HepG2 (cell line): ENCODE results near the gene POP7. TPM values are rescaled to one million over a fixed set of nuclear protein-coding genes. Genes with fewer than 3 reads are reported as not detected.
A peak's percentile ranks its signal among the peaks of the same experiment; 100 is the strongest.

Experiments
- GFI1 ChIP-seq: sonication (generic); formaldehyde crosslinking; IDR thresholded peaks from 2 replicates; pipeline ENCODE4 v1.5.0; 2020; ENCODE audit warnings: missing genetic modification reagents, mild to moderate bottlenecking, borderline replicate concordance
- IRF2 ChIP-seq: IDR thresholded peaks from 2 replicates; pipeline ENCODE4 v1.6.1; 2018; ENCODE audit warnings: missing genetic modification reagents, missing compliant biosample characterization
- PITX1 ChIP-seq: sonication (generic); formaldehyde crosslinking; IDR thresholded peaks from 2 replicates; pipeline ENCODE4 v1.5.1; 2020; ENCODE audit warnings: mild to moderate bottlenecking, missing genetic modification reagents
- REXO4 ChIP-seq: sonication (generic); formaldehyde crosslinking; IDR thresholded peaks from 2 replicates; pipeline ENCODE4 v1.8.0; 2022; ENCODE audit warnings: missing genetic modification reagents, mild to moderate bottlenecking, borderline replicate concordance
- ZIK1 ChIP-seq: sonication (generic); formaldehyde crosslinking; IDR thresholded peaks from 2 replicates; pipeline ENCODE4 v1.5.0; 2020; ENCODE audit warnings: mild to moderate bottlenecking, low read depth, missing genetic modification reagents, borderline replicate concordance
- ZNF678 ChIP-seq: sonication (generic); formaldehyde crosslinking; IDR thresholded peaks from 2 replicates; pipeline ENCODE4 v1.4.0; 2020; ENCODE audit warnings: mild to moderate bottlenecking, missing genetic modification reagents
- ZNF724P ChIP-seq: sonication (generic); formaldehyde crosslinking; IDR thresholded peaks from 2 replicates; pipeline ENCODE4 v1.8.0; 2022; ENCODE audit warnings: missing genetic modification reagents, borderline replicate concordance
- ZNF777 ChIP-seq: sonication (generic); formaldehyde crosslinking; IDR thresholded peaks from 2 replicates; pipeline ENCODE4 v1.4.0; 2020; ENCODE audit warnings: missing genetic modification reagents
- polyA plus RNA-seq, 8 experiments: library from polyadenylated mRNA; depleted of rRNA in 3 of 8; stranded (reverse) in 7 of 8; unstranded in 1 of 8; fragments of >200 nt; fragmentation: Illumina TruSeq in 4 of 8; extraction: Trizol in 4 of 8; gene quantifications; 2 replicates each; pipeline versions ENCODE4 v1.2.1 to v1.2.3, GENCODE V29; 2011 to 2016; ENCODE audit warnings: low read depth in 4 of 8, missing spikeins in 1 of 8, mixed read lengths in 1 of 8; ENCODE audit not compliant: insufficient read depth in 1 of 8
- total RNA-seq, 5 experiments: library from RNA; depleted of rRNA; stranded (reverse); fragments of >200 nt; fragmentation: Illumina TruSeq; extraction: Trizol; gene quantifications; 2 replicates each; pipeline ENCODE4 v1.2.3, GENCODE V29; 2016; ENCODE audit warnings: low read depth in 1 of 5
- TF ChIP-seq, protein P1 (sequence below): sonication (generic); formaldehyde crosslinking; IDR thresholded peaks from 2 replicates; pipeline ENCODE4 v1.4.0; 2020; ENCODE audit warnings: missing genetic modification reagents, borderline replicate concordance
- TF ChIP-seq, protein P2 (sequence below), 2 experiments: IDR thresholded peaks; 2 replicates each; pipeline ENCODE4 v1.6.1; 2011 to 2012; ENCODE audit warnings: low read length in 2 of 2, borderline replicate concordance in 1 of 2, low read depth in 1 of 2, mild to moderate bottlenecking in 1 of 2, moderate library complexity in 1 of 2
- TF ChIP-seq, protein P3 (sequence below): sonication (generic); formaldehyde crosslinking; IDR thresholded peaks from 2 replicates; pipeline ENCODE4 v1.4.0; 2020; ENCODE audit warnings: mild to moderate bottlenecking, missing genetic modification reagents
- TF ChIP-seq, protein P4 (sequence below): sonication (generic); formaldehyde crosslinking; IDR thresholded peaks from 2 replicates; pipeline ENCODE4 v1.4.0; 2020; ENCODE audit warnings: missing genetic modification reagents
- TF ChIP-seq, protein P5 (sequence below): sonication (generic); formaldehyde crosslinking; IDR thresholded peaks from 2 replicates; pipeline ENCODE4 v1.8.0; 2022; ENCODE audit warnings: missing genetic modification reagents, mild to moderate bottlenecking, inconsistent platforms, borderline replicate concordance

Gene POP7
- total and polyA plus RNA-seq, 2 of the 13 experiments (the other 11 are each of a cell fraction or from before 2014, with no cell fraction given), result 63.9 to 91.1 TPM

DNA sequence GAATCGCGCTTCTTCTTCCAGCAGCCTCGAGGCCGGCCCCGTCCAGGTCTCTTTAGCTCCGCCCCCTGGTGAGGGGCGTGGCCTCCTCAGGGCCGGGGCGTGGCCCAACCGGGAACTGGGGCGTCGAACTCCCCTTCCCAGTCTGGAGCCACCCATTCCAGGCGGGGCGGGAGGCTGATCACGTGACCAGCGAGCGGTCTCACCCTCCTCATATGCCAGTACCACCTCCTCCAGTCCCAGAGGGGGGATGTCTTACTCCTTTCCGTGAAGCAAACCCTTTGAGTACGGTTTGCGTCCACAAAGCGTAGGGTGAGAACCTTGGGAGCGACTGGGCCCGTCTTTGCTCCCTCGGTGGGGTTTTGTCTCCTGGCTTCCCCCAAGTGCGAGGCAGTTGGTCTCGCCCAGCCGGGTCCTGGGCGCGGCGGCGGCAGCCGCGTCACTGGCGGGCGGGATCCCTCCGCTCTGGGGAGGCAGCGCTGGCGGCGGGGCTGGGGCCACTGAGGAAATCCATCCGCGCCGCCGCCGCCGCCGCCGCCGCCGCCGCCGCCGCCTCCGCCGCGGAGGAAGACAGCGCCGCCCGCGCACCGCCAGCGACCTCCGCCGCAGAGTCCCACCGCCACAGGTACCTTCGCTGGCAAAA lies 32.5 kb upstream of the POP7 start, which contains the start of gene GNB2 (continued):
- TF ChIP-seq, protein P1, sequence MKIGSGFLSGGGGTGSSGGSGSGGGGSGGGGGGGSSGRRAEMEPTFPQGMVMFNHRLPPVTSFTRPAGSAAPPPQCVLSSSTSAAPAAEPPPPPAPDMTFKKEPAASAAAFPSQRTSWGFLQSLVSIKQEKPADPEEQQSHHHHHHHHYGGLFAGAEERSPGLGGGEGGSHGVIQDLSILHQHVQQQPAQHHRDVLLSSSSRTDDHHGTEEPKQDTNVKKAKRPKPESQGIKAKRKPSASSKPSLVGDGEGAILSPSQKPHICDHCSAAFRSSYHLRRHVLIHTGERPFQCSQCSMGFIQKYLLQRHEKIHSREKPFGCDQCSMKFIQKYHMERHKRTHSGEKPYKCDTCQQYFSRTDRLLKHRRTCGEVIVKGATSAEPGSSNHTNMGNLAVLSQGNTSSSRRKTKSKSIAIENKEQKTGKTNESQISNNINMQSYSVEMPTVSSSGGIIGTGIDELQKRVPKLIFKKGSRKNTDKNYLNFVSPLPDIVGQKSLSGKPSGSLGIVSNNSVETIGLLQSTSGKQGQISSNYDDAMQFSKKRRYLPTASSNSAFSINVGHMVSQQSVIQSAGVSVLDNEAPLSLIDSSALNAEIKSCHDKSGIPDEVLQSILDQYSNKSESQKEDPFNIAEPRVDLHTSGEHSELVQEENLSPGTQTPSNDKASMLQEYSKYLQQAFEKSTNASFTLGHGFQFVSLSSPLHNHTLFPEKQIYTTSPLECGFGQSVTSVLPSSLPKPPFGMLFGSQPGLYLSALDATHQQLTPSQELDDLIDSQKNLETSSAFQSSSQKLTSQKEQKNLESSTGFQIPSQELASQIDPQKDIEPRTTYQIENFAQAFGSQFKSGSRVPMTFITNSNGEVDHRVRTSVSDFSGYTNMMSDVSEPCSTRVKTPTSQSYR (CRISPR knock-in tag), result no peak
- TF ChIP-seq PITX1 (CRISPR knock-in tag) (peak; percentile 31; the same call in 1 of the 2 replicates), ZNF678 (CRISPR knock-in tag) (no peak), ZNF724P (no peak), IRF2 (CRISPR knock-in tag) (peak; percentile 75; the same call in 1 of the 2 replicates), ZIK1 (CRISPR knock-in tag) (peak; percentile 70; the same call in 1 of the 2 replicates), REXO4 (no peak), ZNF777 (CRISPR knock-in tag) (no peak), GFI1 (CRISPR knock-in tag) (0 out of 2 replicates have a peak, but pooled peaks have one; percentile 43)
- TF ChIP-seq, protein P2, sequence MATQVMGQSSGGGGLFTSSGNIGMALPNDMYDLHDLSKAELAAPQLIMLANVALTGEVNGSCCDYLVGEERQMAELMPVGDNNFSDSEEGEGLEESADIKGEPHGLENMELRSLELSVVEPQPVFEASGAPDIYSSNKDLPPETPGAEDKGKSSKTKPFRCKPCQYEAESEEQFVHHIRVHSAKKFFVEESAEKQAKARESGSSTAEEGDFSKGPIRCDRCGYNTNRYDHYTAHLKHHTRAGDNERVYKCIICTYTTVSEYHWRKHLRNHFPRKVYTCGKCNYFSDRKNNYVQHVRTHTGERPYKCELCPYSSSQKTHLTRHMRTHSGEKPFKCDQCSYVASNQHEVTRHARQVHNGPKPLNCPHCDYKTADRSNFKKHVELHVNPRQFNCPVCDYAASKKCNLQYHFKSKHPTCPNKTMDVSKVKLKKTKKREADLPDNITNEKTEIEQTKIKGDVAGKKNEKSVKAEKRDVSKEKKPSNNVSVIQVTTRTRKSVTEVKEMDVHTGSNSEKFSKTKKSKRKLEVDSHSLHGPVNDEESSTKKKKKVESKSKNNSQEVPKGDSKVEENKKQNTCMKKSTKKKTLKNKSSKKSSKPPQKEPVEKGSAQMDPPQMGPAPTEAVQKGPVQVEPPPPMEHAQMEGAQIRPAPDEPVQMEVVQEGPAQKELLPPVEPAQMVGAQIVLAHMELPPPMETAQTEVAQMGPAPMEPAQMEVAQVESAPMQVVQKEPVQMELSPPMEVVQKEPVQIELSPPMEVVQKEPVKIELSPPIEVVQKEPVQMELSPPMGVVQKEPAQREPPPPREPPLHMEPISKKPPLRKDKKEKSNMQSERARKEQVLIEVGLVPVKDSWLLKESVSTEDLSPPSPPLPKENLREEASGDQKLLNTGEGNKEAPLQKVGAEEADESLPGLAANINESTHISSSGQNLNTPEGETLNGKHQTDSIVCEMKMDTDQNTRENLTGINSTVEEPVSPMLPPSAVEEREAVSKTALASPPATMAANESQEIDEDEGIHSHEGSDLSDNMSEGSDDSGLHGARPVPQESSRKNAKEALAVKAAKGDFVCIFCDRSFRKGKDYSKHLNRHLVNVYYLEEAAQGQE (IDR thresholded peaks at IDR 0.05; ENCODE audit: borderline replicate concordance in 1 of 2, low read depth in 1 of 2, low read length in 2 of 2), result no peak
- TF ChIP-seq, protein P3, sequence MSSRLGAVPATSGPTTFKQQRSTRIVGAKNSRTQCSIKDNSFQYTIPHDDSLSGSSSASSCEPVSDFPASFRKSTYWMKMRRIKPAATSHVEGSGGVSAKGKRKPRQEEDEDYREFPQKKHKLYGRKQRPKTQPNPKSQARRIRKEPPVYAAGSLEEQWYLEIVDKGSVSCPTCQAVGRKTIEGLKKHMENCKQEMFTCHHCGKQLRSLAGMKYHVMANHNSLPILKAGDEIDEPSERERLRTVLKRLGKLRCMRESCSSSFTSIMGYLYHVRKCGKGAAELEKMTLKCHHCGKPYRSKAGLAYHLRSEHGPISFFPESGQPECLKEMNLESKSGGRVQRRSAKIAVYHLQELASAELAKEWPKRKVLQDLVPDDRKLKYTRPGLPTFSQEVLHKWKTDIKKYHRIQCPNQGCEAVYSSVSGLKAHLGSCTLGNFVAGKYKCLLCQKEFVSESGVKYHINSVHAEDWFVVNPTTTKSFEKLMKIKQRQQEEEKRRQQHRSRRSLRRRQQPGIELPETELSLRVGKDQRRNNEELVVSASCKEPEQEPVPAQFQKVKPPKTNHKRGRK (CRISPR knock-in tag), result no peak
- TF ChIP-seq, protein P4, sequence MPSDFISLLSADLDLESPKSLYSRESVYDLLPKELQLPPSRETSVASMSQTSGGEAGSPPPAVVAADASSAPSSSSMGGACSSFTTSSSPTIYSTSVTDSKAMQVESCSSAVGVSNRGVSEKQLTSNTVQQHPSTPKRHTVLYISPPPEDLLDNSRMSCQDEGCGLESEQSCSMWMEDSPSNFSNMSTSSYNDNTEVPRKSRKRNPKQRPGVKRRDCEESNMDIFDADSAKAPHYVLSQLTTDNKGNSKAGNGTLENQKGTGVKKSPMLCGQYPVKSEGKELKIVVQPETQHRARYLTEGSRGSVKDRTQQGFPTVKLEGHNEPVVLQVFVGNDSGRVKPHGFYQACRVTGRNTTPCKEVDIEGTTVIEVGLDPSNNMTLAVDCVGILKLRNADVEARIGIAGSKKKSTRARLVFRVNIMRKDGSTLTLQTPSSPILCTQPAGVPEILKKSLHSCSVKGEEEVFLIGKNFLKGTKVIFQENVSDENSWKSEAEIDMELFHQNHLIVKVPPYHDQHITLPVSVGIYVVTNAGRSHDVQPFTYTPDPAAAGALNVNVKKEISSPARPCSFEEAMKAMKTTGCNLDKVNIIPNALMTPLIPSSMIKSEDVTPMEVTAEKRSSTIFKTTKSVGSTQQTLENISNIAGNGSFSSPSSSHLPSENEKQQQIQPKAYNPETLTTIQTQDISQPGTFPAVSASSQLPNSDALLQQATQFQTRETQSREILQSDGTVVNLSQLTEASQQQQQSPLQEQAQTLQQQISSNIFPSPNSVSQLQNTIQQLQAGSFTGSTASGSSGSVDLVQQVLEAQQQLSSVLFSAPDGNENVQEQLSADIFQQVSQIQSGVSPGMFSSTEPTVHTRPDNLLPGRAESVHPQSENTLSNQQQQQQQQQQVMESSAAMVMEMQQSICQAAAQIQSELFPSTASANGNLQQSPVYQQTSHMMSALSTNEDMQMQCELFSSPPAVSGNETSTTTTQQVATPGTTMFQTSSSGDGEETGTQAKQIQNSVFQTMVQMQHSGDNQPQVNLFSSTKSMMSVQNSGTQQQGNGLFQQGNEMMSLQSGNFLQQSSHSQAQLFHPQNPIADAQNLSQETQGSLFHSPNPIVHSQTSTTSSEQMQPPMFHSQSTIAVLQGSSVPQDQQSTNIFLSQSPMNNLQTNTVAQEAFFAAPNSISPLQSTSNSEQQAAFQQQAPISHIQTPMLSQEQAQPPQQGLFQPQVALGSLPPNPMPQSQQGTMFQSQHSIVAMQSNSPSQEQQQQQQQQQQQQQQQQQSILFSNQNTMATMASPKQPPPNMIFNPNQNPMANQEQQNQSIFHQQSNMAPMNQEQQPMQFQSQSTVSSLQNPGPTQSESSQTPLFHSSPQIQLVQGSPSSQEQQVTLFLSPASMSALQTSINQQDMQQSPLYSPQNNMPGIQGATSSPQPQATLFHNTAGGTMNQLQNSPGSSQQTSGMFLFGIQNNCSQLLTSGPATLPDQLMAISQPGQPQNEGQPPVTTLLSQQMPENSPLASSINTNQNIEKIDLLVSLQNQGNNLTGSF (CRISPR knock-in tag), result no peak
- TF ChIP-seq, protein P5, sequence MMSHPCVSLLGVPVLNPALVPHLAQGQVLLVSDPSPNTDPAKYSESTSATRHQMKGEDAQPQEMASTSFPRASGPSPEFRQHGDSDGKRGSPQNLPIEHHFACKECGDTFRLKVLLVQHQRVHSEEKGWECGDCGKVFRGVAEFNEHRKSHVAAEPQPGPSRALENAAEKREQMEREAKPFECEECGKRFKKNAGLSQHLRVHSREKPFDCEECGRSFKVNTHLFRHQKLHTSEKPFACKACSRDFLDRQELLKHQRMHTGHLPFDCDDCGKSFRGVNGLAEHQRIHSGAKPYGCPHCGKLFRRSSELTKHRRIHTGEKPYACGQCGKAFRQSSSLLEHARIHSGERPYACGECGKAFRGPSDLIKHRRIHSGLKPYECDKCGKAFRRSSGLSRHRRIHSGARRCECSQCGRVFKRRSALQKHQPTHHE (CRISPR knock-in tag), result no peak
